CMK (cell line): ENCODE data around the gene SLC18A3.

ENCODE experiments used
- DNase-seq: peaks from one replicate; pipeline ENCODE4 v3.0.0-alpha.2; 2010; ENCODE audit warnings: low read depth

Gene SLC18A3

GRCh38 chr10:49611816-49612512 is 1.9 kb downstream of the SLC18A3 start:
- DNase-seq = no peak

DNA sequence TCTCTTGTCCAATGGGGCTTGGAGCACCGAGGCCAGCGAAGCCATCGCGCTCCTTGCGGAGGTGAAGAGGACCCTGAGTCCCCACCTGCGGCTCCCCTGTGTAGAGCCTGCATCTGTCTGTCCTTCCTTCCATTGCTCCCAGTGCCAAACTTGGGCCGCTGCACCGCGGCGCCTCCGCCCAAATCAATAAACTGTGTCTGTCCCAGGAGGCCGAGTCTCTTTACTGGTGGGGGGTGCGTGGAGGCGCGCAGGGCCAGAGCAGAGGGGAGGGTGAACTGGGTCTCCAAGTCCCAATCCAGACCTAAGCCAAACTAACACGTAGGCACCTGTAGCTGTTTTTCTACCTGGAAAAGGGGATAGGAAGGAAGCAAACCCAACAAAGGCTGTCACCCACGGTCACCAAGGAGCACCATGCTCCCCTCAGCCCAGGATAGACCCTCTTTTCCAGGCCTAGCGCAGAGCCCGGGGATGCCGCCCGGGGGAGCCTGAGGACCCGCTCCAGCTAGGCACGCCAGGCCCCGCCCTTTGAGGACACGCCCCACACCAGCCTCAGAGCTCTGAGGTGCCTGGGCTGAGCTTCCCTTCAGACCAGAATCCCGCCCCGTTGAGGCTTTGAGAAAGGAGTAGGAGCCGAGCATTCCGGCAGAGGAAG is 2.5 kb downstream of the SLC18A3 start:
- DNase-seq = no peak

- no peak for DNase-seq
Measured at GRCh38 chr10:49613165-49613881, 3.2 kb downstream of the SLC18A3 start.

GRCh38 chr10:49613882-49614241 is 3.8 kb downstream of the SLC18A3 start, which contains the start of gene CHAT:
Gene CHAT (plus strand): TSS chr10:49614037. CDS start chr10:49614190, 153 bp downstream.
- DNase-seq = no peak

DNA sequence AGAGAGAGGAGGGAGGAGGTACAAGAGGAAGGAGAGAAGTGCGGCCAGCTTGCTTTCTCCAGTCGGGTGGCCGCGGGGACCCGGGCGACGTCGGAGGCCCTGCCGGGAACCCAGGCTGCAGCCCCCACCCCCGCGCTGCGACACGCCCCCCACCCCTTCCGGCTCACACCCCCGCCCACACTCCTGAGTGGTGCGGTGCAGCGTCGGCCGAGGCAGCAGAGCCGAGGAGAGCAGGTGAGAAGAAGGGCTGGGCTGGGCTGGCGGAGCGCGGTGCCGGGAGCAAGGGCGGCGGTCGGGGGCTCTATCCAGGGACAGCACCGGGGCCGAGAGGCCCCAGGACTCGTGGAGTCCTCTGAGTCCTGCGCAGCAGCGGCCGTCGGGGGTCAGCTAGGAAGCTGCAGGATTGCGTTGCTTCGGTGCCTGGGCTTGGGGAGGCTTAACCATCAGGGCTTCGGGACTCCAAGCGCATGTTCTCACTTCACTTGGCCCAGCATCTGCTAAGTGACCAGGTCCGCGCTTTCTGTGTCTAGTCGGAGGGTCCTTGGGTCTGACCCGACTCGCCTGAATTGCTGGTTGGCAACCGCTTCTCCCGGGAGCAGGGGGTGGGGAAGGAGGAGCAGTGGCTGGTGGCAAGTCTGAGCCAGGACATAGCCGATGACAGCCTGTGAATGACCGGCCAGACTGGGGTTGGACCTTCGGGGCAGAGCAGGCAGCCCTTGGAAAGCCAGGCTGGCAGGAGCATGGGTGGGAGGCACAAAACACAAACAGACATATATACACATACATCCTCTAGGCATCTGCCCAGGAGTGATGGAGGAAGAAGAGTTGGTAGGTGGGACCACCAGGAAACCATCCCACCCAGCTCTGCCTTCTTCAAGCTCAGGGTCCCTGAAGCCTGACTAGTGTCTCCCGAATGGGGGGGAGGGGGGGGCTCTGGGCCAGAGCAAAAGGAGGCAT is 4.4 kb downstream of the SLC18A3 start:
- no peak for DNase-seq

- DNase-seq = no peak
Measured at GRCh38 chr10:49615213-49615612, 5.1 kb downstream of the SLC18A3 start.

DNA sequence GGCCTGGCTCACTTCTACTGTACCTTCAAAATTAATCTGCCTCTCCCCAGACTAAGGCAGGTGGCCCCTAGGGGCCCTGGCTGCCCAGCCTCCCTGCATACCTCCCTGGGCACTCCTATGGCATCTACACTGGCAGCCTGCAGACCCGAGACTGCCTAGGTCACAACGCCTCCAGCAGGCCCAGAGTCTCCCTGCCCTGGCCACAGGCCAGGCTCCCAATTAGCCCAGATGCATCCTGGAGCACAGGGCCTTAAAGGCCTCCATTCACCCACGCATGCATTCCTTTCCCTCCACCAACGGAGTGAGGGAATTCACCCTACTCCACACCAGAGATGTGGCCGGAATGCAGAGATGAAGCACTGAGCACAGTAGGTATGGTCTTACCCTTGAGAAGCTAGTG is 5.6 kb downstream of the SLC18A3 start:
- no peak for DNase-seq

GRCh38 chr10:49616421-49617101 is 6.5 kb downstream of the SLC18A3 start:
- no peak for DNase-seq

GRCh38 chr10:49617121-49618020 is 7.3 kb downstream of the SLC18A3 start:
- no peak for DNase-seq

DNA sequence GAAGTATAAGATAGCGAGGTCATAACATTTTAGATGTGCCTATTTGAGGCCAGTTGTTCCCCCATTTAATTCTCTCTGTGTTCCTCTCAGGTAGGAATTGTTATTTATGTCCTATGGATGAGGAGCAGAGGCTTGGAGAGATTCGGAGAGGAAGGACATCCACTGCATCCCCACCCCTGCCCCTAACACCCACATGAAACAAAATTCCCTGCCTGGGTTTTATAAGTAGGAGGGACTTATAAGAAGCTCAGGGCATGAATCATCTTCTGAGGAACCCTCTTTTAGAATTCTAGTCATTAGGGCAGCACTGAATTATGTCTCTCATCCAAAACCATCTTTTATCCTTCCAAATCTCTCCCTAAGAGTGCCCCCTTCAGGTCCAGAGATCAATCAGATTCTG is 8.7 kb downstream of the SLC18A3 start:
- no peak for DNase-seq

- DNase-seq = no peak
Measured at GRCh38 chr10:49619613-49620012, 9.5 kb downstream of the SLC18A3 start.

DNA sequence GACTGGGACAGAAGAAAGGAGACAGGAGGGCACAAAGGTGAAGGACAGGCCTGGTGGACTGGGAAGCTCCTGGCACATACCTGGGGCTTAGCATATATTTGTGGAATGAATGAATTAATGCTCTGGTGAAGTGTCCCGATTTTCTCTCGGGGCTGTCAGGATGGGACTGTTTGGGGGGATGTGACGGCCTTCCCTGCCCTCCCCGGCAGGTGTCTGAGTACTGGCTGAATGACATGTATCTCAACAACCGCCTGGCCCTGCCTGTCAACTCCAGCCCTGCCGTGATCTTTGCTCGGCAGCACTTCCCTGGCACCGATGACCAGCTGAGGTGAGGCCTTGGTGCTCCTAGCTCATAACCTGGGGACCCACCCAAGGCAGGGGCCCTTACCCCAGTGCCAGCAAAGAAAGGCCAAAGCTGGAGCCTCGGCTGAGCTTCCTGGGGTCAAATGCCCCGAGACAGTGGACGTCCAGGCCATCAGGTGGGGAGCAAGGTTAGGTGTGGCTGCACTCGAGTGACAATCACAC is 10.2 kb downstream of the SLC18A3 start:
- DNase-seq = no peak

- DNase-seq = no peak
Measured at GRCh38 chr10:49620841-49621378, 10.8 kb downstream of the SLC18A3 start.

DNA sequence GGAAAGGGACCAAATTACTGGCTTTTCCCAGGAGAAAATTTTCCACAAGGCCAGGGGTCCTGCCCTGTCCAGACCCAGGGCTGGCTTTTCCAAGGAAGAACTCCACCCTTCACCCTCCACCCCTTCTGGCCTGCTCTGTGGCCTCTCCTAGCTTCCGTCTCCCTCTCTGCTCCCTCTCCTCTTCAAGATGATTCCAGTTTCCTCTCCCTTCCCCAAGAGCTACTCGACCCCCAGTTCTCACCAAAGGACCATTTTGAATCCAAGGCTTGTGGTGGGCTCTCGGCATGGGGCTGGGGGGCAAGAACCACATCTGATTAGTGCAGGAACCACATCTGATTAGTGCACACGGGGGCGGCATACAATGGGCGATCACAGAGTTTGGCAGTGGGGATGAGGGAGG is 11.5 kb downstream of the SLC18A3 start:
- DNase-seq = no peak

- DNase-seq = no peak
Measured at GRCh38 chr10:49622426-49623425, 12.6 kb downstream of the SLC18A3 start.

DNA sequence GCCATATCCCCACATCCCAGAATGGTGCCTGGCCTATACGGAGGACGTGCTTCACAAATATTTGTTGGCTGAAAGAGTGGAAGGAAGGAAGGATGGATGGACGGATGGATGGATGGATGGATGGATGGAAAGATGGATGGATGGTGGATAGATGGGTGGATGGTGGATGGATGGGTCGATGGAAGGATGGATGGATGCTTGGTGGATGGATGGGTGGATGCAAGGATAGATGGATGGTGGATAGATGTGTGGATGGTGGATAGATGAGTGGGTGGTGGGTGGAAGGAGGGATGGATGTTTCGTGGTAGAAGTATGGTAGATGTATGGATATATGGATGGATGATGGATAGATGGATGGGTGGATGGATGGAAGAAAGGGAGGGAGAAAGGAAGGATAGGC is 14.5 kb downstream of the SLC18A3 start:
- no peak for DNase-seq

DNA sequence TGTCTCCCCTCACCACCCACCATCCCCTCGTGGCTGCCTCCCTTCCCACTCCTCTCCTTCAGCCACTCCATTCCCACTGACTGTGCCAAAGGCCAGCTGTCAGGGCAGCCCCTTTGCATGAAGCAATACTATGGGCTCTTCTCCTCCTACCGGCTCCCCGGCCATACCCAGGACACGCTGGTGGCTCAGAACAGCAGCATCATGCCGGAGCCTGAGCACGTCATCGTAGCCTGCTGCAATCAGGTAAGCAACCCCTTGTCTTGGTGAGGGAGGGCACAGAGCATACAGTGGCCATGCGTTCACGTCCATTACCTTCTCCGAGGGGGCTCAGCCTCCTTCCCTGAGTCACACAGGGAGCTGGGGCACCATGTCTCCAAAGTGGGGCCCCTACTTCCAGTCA is 15.3 kb downstream of the SLC18A3 start:
- DNase-seq = no peak

DNA sequence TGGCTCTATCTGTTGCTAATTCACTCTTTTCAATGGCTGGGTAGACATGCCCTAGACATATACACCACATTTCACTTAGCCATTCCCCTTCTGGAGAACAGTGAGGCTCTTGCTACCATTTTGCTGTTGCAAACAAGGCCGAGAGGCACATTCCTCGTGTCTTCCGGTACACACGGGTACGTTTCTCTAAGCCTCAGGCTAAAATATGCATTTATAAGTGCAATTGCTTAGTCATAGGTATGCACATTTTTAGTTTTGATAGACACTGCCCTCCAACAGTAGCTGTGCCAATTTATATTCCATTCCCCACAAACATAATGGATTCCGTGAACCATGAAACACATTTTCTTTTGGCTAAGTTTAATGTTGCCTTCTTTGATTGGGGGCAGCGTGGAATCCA is 16.9 kb downstream of the SLC18A3 start:
- DNase-seq = no peak
